WERI-Rb-1 (cell line): Measurements from ENCODE around the gene GAB4.
"Not testable (repeated sequence)": the region's sequence is repeated elsewhere in the genome, so short reads cannot be mapped to it uniquely, and the experiment has no call there.

Source experiments
- DNase-seq: peaks from one replicate; pipeline ENCODE4 v3.0.0-alpha.2; 2020
- H3K27ac ChIP-seq: fragments of 250-450 bp; sonication (Bioruptor Pico); 2 replicates; pipeline ENCODE4 v1.5.1; 2020; ENCODE audit warnings: mild to moderate bottlenecking, moderate library complexity
- H3K27me3 ChIP-seq: fragments of 250-450 bp; sonication (Bioruptor Pico); 2 replicates; pipeline ENCODE4 v1.5.1; 2021; ENCODE audit warnings: mild to moderate bottlenecking, low read depth, moderate library complexity; ENCODE audit not compliant: insufficient read depth, severe bottlenecking
- H3K36me3 ChIP-seq: fragments of 250-450 bp; sonication (Bioruptor Pico); 2 replicates; pipeline ENCODE4 v1.5.1; 2020; ENCODE audit warnings: mild to moderate bottlenecking, moderate library complexity
- H3K4me3 ChIP-seq: 2 replicates; pipeline ENCODE4 v1.5.1; 2011; ENCODE audit warnings: low read depth, mild to moderate bottlenecking, control low read depth, low read length
- H3K9me3 ChIP-seq: fragments of 250-450 bp; sonication (Bioruptor Pico); 2 replicates; pipeline ENCODE4 v1.5.1; 2021; ENCODE audit warnings: mild to moderate bottlenecking, moderate library complexity; ENCODE audit not compliant: severe bottlenecking
- CTCF ChIP-seq: IDR thresholded peaks from 2 replicates; pipeline ENCODE4 v1.5.1; 2011; ENCODE audit warnings: low read depth, mild to moderate bottlenecking, control low read depth, inconsistent platforms, low read length

Gene GAB4

GRCh38 chr22:16949561-16949960, 58.5 kb downstream of the GAB4 start:
- no peaks in the 10 kb centered on the region for H3K36me3 ChIP-seq
- no peak for TF ChIP-seq CTCF
- H3K27me3 ChIP-seq = peaks cover 36% of the 10 kb centered on the region
- no peak overlapping the region for H3K4me3 ChIP-seq
- H3K27ac ChIP-seq = no peak overlapping the region
- no peak for DNase-seq
- no peaks in the 10 kb centered on the region for H3K9me3 ChIP-seq

GRCh38 chr22:16937811-16938210, 70.2 kb downstream of the GAB4 start:
- H3K4me3 ChIP-seq = no peak overlapping the region
- no peak for DNase-seq
- no peaks in the 10 kb centered on the region for H3K9me3 ChIP-seq
- peaks cover 62% of the 10 kb centered on the region for H3K27me3 ChIP-seq
- H3K36me3 ChIP-seq = no peaks in the 10 kb centered on the region
- no peak for TF ChIP-seq CTCF
- H3K27ac ChIP-seq = no peak overlapping the region

- peaks cover 65% of the 10 kb centered on the region for H3K27me3 ChIP-seq
- not testable (repeated sequence) for H3K27ac ChIP-seq, H3K36me3 ChIP-seq, H3K4me3 ChIP-seq, H3K9me3 ChIP-seq, DNase-seq
These were observed 70.8 kb downstream of the GAB4 start for GRCh38 chr22:16937209-16937608.

GRCh38 chr22:16936625-16937024, 71.4 kb downstream of the GAB4 start:
- DNase-seq = no peak
- TF ChIP-seq CTCF = no peak
- no peak overlapping the region for H3K4me3 ChIP-seq
- peaks cover 71% of the 10 kb centered on the region for H3K27me3 ChIP-seq
- no peaks in the 10 kb centered on the region for H3K9me3 ChIP-seq
- no peaks in the 10 kb centered on the region for H3K36me3 ChIP-seq
- H3K27ac ChIP-seq = no peak overlapping the region

GRCh38 chr22:16935209-16935608, 72.8 kb downstream of the GAB4 start:
- Histone ChIP-seq H3K9me3 (no peaks in the 10 kb centered on the region), H3K36me3 (no peaks in the 10 kb centered on the region), H3K4me3 (no peak overlapping the region), H3K27ac (no peak overlapping the region), H3K27me3 (peaks cover 67% of the 10 kb centered on the region)
- no peak for DNase-seq
- TF ChIP-seq CTCF = no peak

- H3K4me3 ChIP-seq = no peak overlapping the region
- no peak overlapping the region for H3K27ac ChIP-seq
- DNase-seq = no peak
- H3K9me3 ChIP-seq = no peaks in the 10 kb centered on the region
- TF ChIP-seq CTCF = no peak
- H3K27me3 ChIP-seq = peaks cover 61% of the 10 kb centered on the region
- H3K36me3 ChIP-seq = no peaks in the 10 kb centered on the region
These were observed 74.4 kb downstream of the GAB4 start for GRCh38 chr22:16933291-16934282.
